NCI-H748 (cell line): ENCODE measurements around the gene ZNF726.
"Not testable (repeated sequence)": the region's sequence is repeated elsewhere in the genome, so short reads cannot be mapped to it uniquely, and the experiment has no call there.

ENCODE experiments used
- DNase-seq: peaks from one replicate; lab custom pipeline; 2025; ENCODE audit not compliant: unreplicated experiment; lab: John Stamatoyannopoulos, UW

Gene ZNF726

DNA sequence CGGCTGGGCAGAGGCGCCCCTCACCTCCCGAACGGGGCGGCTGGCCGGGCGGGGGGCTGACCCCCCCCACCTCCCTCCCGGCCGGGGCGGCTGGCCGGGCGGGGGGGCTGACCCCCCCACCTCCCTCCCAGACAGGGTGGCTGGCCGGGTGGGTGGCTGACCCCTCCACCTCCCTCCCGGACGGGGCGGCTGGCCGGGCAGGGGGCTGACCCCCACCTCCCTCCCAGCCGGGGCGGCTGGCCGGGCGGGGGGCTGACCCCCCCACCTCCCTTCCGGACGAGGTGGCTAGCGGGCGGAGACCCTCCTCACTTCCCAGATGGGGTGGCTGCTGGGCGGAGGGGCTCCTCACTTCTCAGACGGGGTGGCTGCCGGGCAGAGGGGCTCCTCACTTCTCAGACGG, 22.3 kb downstream of the ZNF726 start:
- DNase-seq: not testable (repeated sequence)

- no peak for DNase-seq
Measured at GRCh38 chr19:23943411-23943810, 28.7 kb downstream of the ZNF726 start.

- DNase-seq: no peak
Measured at GRCh38 chr19:23946569-23946968, 31.9 kb downstream of the ZNF726 start.

- no peak for DNase-seq
Measured at GRCh38 chr19:23949611-23950010, 34.9 kb downstream of the ZNF726 start.

DNA sequence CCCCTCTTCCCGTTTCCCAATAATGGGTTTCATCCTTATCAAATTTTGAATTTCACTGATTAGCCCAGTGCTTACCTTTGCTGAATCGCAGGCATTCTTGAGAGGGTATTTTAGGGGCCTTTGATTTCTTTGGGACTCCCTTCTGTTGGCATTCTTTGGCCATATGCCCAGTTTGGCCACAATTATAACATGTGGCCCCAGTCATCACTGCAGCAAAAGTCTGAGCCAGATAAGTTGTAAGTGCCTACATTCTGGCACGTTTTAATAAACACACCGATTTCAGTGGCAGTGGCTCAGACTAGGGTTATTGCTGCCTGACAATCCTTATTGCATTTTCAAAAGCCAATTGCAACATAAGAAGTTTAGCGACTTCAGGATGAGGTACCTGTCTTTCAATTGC, 41.4 kb downstream of the ZNF726 start:
- DNase-seq: no peak

- peak; percentile 89 for DNase-seq
Measured at GRCh38 chr19:23957660-23958281, 43.1 kb downstream of the ZNF726 start.

- not testable (repeated sequence) for DNase-seq
Measured at GRCh38 chr19:23963396-23963795, 48.7 kb downstream of the ZNF726 start.

GRCh38 chr19:23963881-23964280, 49.2 kb downstream of the ZNF726 start:
- not testable (repeated sequence) for DNase-seq

- not testable (repeated sequence) for DNase-seq
Measured at GRCh38 chr19:23964334-23964733, 49.6 kb downstream of the ZNF726 start.

- no peak for DNase-seq
Measured at GRCh38 chr19:23969630-23970029, 54.9 kb downstream of the ZNF726 start.

- DNase-seq: no peak
Measured at GRCh38 chr19:23971598-23971997, 56.9 kb downstream of the ZNF726 start.

- no peak for DNase-seq
Measured at GRCh38 chr19:23972161-23972560, 57.5 kb downstream of the ZNF726 start.

DNA sequence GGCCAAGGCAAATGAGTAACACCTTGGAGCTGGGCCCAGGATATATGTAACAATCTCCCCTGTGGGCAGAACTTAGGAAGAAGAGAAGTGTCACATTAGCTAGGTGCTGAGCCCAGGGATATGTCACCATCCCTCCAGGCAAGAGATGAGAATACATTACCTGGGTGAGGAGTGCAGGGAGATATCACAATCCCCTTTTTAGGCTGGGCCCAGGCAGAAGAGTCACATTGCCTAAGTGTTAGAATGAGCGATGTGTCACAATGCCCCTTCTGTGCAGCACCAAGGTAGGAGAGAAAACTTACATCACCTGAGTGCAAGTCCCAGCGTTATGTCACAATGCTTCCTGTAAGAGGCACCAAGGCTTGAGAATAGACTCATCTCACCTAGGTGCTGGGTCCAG, 60.3 kb downstream of the ZNF726 start:
- no peak for DNase-seq

DNA sequence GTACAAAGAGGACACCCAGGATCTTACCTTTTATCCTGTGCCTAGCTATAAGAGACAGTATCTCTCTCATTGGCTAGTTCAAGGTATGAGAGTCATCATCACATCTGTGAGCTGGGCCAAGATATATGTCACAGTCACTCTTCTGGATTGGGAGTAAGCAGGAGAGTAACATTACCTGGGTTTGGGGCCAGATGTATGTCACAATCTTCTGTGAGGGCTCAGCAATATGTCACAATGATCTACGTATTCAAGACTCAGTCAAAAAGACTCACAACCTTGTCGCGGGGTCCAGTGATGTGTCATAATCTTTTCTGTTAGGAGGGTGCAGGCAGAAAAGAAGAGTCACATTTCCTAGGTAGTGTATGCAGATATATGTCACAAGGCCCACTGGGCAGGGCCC, 61.9 kb downstream of the ZNF726 start:
- not testable (repeated sequence) for DNase-seq

GRCh38 chr19:23977256-23977655, 62.6 kb downstream of the ZNF726 start:
- DNase-seq: not testable (repeated sequence)

- DNase-seq: no peak
Measured at GRCh38 chr19:23978068-23978467, 63.4 kb downstream of the ZNF726 start.

DNA sequence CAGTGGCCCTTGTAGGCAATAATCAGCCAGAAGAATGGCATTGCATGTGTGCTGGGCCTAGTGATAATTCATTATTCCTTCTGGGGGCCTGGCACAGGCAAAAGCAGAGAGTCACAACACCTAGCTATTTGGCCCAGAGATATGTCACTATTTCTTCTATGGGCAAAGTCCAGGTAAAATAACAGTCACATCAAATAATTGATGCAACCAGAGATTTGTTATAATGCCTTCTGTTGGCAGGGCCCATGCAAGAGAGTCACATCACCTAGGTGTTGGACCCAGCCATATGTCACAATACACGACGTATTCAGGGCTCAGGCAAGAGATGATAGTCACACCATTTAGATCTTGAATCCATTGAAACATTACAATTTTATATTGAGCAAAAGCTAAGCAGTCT, 66.1 kb downstream of the ZNF726 start:
- no peak for DNase-seq

DNA sequence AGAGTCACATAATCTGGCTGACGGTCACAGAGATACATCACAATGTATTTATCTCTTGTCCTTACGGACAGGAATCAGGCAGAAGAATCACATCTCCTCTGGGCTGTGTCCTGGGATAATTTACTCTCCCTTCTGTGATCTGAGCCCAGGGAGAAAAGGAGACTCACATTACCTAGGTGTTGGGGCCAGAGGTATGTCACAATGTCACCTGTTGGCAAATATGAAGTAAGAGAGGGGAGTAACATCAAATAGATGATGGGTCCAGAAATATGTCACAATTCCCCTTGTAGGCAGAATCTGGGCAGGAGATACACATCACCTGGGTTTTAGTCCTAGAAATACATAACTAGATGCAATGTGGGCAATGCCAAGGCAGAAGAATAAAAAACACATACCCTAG, 67.2 kb downstream of the ZNF726 start:
- DNase-seq: no peak

DNA sequence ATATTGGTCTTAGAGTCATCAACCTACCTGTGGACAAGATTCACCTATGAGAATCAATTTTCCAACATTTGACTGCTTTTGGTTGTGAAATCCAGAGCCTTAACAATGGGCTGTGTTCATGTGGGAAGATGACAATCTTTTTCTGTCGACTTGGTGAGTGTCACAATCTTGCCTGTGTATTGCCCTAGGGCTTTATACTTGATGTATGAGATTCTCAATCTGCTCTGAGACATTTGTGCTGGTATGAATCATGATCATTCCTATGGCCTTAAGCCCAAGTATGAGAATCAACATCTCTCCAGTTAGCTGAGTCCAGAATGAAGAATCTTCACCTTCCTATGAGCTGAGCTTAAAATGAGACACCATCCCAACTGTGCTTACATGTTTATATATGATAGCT, 68.7 kb downstream of the ZNF726 start:
- no peak for DNase-seq
